MCF 10A (cell line): ENCODE results near the gene PTGES2. TPM values are rescaled to one million over a fixed set of nuclear protein-coding genes. Genes with fewer than 3 reads are reported as not detected.

Source experiments
- Bru-seq: library from RNA; stranded (reverse); fragments of 400-500 nt; gene quantifications from one replicate; lab custom pipeline; 2021; lab: Mats Ljungman, UMichigan
- BruChase-seq, 2 experiments: library from RNA; stranded (reverse); fragments of 400-500 nt; gene quantifications; one replicate each; lab custom pipeline; 2021; lab: Mats Ljungman, UMichigan
- BruUV-seq: library from RNA; stranded (reverse); fragments of 400-500 nt; replicated peaks from 2 replicates; lab custom pipeline; 2021; lab: Mats Ljungman, UMichigan
- CTCF ChIA-PET: fragments of 300-600 bp; sonication (Branson Sonifier 250); formaldehyde crosslinking; extraction: SDS; loops from one replicate; lab custom pipeline; 2021; ENCODE audit warnings: antibody characterized with exemption, inconsistent platforms; lab: Yijun Ruan, JAX
- POLR2A ChIA-PET: fragments of 300-600, 350-650 bp; sonication (Branson Sonifier 250); formaldehyde crosslinking; extraction: SDS; loops from one replicate; lab custom pipeline; 2020; ENCODE audit warnings: antibody characterized with exemption, inconsistent platforms; lab: Yijun Ruan, JAX
- DNase-seq: peaks from one replicate; pipeline ENCODE4 v3.0.0-alpha.2; 2018; ENCODE audit not compliant: unreplicated experiment
- H3K27ac Mint-ChIP-seq: one replicate; pipeline ENCODE4 v1.8.0; 2022; ENCODE audit warnings: mild to moderate bottlenecking, low read depth, mixed read lengths; ENCODE audit not compliant: unreplicated experiment
- H3K27me3 Mint-ChIP-seq: one replicate; pipeline ENCODE4 v1.8.0; 2022; ENCODE audit warnings: mixed read lengths; ENCODE audit not compliant: insufficient read depth, unreplicated experiment
- H3K36me3 Mint-ChIP-seq: one replicate; pipeline ENCODE4 v1.8.0; 2022; ENCODE audit warnings: mild to moderate bottlenecking, moderate library complexity, mixed read lengths; ENCODE audit not compliant: insufficient read depth, unreplicated experiment
- H3K4me1 Mint-ChIP-seq: one replicate; pipeline ENCODE4 v1.8.0; 2022; ENCODE audit warnings: mixed read lengths; ENCODE audit not compliant: insufficient read depth, unreplicated experiment
- H3K4me3 Mint-ChIP-seq: one replicate; pipeline ENCODE4 v1.8.0; 2022; ENCODE audit warnings: mild to moderate bottlenecking, moderate library complexity, mixed read lengths; ENCODE audit not compliant: unreplicated experiment
- H3K9me3 Mint-ChIP-seq: one replicate; pipeline ENCODE4 v1.8.0; 2022; ENCODE audit warnings: mixed read lengths; ENCODE audit not compliant: unreplicated experiment
- CTCF ChIP-seq: fragments of 200-600 bp; IDR thresholded peaks from one replicate; pipeline ENCODE4 v1.8.0; 2022; ENCODE audit warnings: antibody characterized with exemption, mild to moderate bottlenecking; ENCODE audit not compliant: unreplicated experiment
- intact Hi-C: fragments of 100-400 bp; cut with micrococcal nuclease; formaldehyde crosslinking; loops from 2 replicates; pipeline ENCODE4 v1.14.1; 2022
- long read RNA-seq: library from polyadenylated mRNA; stranded (forward); transcript quantifications from one replicate; pipeline ENCODE4 v2.0.0, GENCODE V29; 2022
- total RNA-seq: library from RNA; stranded (reverse); gene quantifications from 2 replicates; pipeline ENCODE4 v1.2.3, GENCODE V29; 2022

Gene PTGES2
- total RNA-seq (114 and 130 TPM in 2 replicates), Bru-seq, nascent RNA (percentile 67 among the genes with signal in this experiment), BruChase-seq, experiment 1, labeled RNA remaining after a 6-hour chase (percentile 79 among the genes with signal in this experiment), BruChase-seq, experiment 2, labeled RNA remaining after a 2-hour chase (percentile 72 among the genes with signal in this experiment)
- long read RNA-seq, transcript PTGES2-202 (7 exons, 2,331 nt) = major isoform, 304 of 441 reads
- long read RNA-seq, partial matches to known transcripts = 62 of 441 reads
- long read RNA-seq, other reads (novel, unspliced or antisense) = 71 of 441 reads

DNA sequence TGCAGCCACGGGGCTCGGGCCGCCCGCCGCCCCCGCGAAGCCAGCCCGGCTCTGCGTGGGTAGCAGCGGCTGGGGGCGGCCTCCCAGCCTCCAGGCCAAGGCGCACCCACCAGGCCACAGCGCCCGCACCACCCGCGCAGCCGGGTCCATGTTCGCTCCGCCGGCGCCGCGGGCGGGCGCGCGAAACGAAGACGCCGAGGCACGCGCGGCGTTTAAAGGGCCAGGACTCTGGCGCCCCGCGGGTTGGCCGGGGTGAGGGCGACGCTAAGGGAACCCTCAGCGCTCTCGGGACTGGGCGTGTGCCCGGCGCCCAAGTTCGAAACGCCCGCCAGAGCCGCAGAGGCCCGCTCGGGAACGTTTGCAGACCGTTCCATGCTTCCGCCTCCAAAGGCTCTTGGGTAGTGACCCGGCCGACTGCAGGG, at the start of gene PTGES2:
PTGES2 (minus strand) TSS at position 162 of the 422 bp plus-strand sequence; CDS start at position 150, 12 bp downstream.
- H3K36me3 Mint-ChIP-seq = peaks cover 17% of the 10 kb centered on the region
- intact Hi-C loops = loop anchor here (5.0 kb wide), 1 partner anchor 65 kb away; the partner anchor contains the start of gene CIZ1
- H3K27ac Mint-ChIP-seq = peak within 1 kb of the TSS; percentile 97
- ChIA-PET CTCF (interaction anchor here (2.4 kb wide), 1 partner anchor 11 kb away, joined by 18 read pairs; no protein-coding TSS in a partner anchor), POLR2A (interaction anchor here (1.0 to 1.8 kb wide), 3 partner anchors 10 to 34 kb away, joined by 3 to 6 read pairs (median 5); no protein-coding TSS in a partner anchor)
- TF ChIP-seq CTCF = no peak
- BruUV-seq = no TSS peak
- peak; percentile 86 for DNase-seq
- H3K9me3 Mint-ChIP-seq = no peaks in the 10 kb centered on the region
- peaks cover 2% of the 10 kb centered on the region for H3K27me3 Mint-ChIP-seq
- peak within 1 kb of the TSS; percentile 84 for H3K4me3 Mint-ChIP-seq
- H3K4me1 Mint-ChIP-seq = peaks cover 23% of the 10 kb centered on the region

GRCh38 chr9:128175726-128176125, 48.2 kb upstream of the PTGES2 start:
- Mint-ChIP-seq H3K9me3 (no peaks in the 10 kb centered on the region), H3K27ac (no peak overlapping the region)
- intact Hi-C loops = no loop called here

DNA sequence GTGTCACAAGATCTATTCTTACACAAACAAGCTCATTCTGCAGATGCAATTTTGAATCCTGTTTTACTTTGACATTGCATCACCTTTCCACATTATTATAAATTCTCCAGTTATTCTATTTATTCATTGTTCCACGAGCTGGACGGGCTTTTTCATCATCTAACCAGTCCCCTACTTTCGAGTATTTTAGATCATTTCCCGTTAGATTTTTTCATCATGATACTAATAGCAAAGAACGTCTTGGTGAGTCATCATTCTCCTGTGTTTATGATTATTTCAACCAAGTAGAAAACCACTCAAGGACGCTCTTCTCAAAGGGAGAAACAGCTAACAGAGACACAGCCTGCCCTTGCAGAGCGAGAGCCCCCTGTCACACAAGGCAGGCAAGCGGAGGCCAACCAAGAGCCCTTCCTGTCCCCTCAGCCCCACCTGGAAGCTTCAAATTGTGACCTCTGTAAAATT, 47.6 kb upstream of the PTGES2 start:
- Mint-ChIP-seq H3K9me3 (no peaks in the 10 kb centered on the region), H3K27ac (no peak overlapping the region), H3K27me3 (no peaks in the 10 kb centered on the region), H3K36me3 (peaks cover 28% of the 10 kb centered on the region), H3K4me3 (no peak overlapping the region), H3K4me1 (no peaks in the 10 kb centered on the region)
- POLR2A ChIA-PET = interaction anchor here (0.6 to 1.7 kb wide), 3 partner anchors 9 to 703 kb away, joined by 3 to 6 read pairs (median 4); partner anchors contain the start of gene BBLN
- CTCF ChIA-PET = interaction anchor here (0.7 to 1.0 kb wide), 2 partner anchors 16 to 31 kb away, joined by 3 to 4 read pairs; no protein-coding TSS in a partner anchor
- BruUV-seq = no TSS peak
- no peak for TF ChIP-seq CTCF
- DNase-seq = no peak
- intact Hi-C loops = no loop called here

More at GRCh38 chr9:128175726-128176125, 48.2 kb upstream of the PTGES2 start:
- BruUV-seq = no TSS peak
- peaks cover 26% of the 10 kb centered on the region for H3K36me3 Mint-ChIP-seq
- H3K27me3 Mint-ChIP-seq = no peaks in the 10 kb centered on the region
- H3K4me3 Mint-ChIP-seq = no peak overlapping the region
- DNase-seq = no peak
- ChIA-PET CTCF (interaction anchor here (1.0 kb wide), 1 partner anchor 15 kb away, joined by 4 read pairs; no protein-coding TSS in a partner anchor), POLR2A (no interaction called here)
- no peaks in the 10 kb centered on the region for H3K4me1 Mint-ChIP-seq
- no peak for TF ChIP-seq CTCF

GRCh38 chr9:128174062-128174461, 46.5 kb upstream of the PTGES2 start:
- intact Hi-C loops = no loop called here
- TF ChIP-seq CTCF = no peak
- no peaks in the 10 kb centered on the region for H3K4me1 Mint-ChIP-seq
- no TSS peak for BruUV-seq
- POLR2A ChIA-PET = interaction anchor here (1.7 kb wide), 1 partner anchor 10 kb away, joined by 6 read pairs; no protein-coding TSS in a partner anchor
- H3K9me3 Mint-ChIP-seq = no peaks in the 10 kb centered on the region
- no peak overlapping the region for H3K4me3 Mint-ChIP-seq
- peaks cover 27% of the 10 kb centered on the region for H3K36me3 Mint-ChIP-seq
- CTCF ChIA-PET = interaction anchor here (1.1 kb wide), 1 partner anchor 9 kb away, joined by 3 read pairs; no protein-coding TSS in a partner anchor
- DNase-seq = no peak
- no peaks in the 10 kb centered on the region for H3K27me3 Mint-ChIP-seq
- no peak overlapping the region for H3K27ac Mint-ChIP-seq
